T-helper 2 cell treated with Interferon-gamma antibody and Interleukin-4, amounts not matched to agents 5 μg/mL and 100 μg/mL, for 36 hours (primary cell): Measurements from ENCODE around the gene OR5AN1.

ENCODE experiments used
- DNase-seq: peaks from one replicate; pipeline ENCODE4 v3.0.0; 2021; ENCODE audit warnings: low spot score
- H3K27ac Mint-ChIP-seq: one replicate; pipeline ENCODE4 v1.8.0; 2021; ENCODE audit warnings: mild to moderate bottlenecking, mixed read lengths
- H3K27me3 Mint-ChIP-seq: one replicate; pipeline ENCODE4 v1.8.0; 2021; ENCODE audit warnings: low read depth, mixed read lengths
- H3K36me3 Mint-ChIP-seq: one replicate; pipeline ENCODE4 v1.8.0; 2021; ENCODE audit warnings: low read depth, mixed read lengths
- H3K4me1 Mint-ChIP-seq: one replicate; pipeline ENCODE4 v1.8.0; 2021; ENCODE audit warnings: low read depth, mixed read lengths
- H3K4me3 Mint-ChIP-seq: one replicate; pipeline ENCODE4 v1.8.0; 2022; ENCODE audit warnings: mild to moderate bottlenecking, moderate library complexity, mixed read lengths
- H3K9me3 Mint-ChIP-seq: one replicate; pipeline ENCODE4 v1.8.0; 2021; ENCODE audit warnings: mixed read lengths

The OR5AN1 gene

GRCh38 chr11:59400461-59401261 is 42.0 kb downstream of the OR5AN1 start:
- H3K27me3 Mint-ChIP-seq = no peaks in the 10 kb centered on the region
- no peaks in the 10 kb centered on the region for H3K4me1 Mint-ChIP-seq
- peaks cover 16% of the 10 kb centered on the region for H3K9me3 Mint-ChIP-seq
- DNase-seq = no peak
- no peaks in the 10 kb centered on the region for H3K36me3 Mint-ChIP-seq
- H3K4me3 Mint-ChIP-seq = no peak overlapping the region
- no peak overlapping the region for H3K27ac Mint-ChIP-seq

- H3K27ac Mint-ChIP-seq = no peak overlapping the region
- no peaks in the 10 kb centered on the region for H3K27me3 Mint-ChIP-seq
- no peaks in the 10 kb centered on the region for H3K4me1 Mint-ChIP-seq
- H3K9me3 Mint-ChIP-seq = peaks cover 16% of the 10 kb centered on the region
- DNase-seq = no peak
- H3K36me3 Mint-ChIP-seq = no peaks in the 10 kb centered on the region
- H3K4me3 Mint-ChIP-seq = no peak overlapping the region
These were observed 42.5 kb downstream of the OR5AN1 start for GRCh38 chr11:59401262-59401552.

- Mint-ChIP-seq H3K4me1 (no peaks in the 10 kb centered on the region), H3K27ac (no peak overlapping the region), H3K36me3 (no peaks in the 10 kb centered on the region), H3K4me3 (no peak overlapping the region), H3K9me3 (peaks cover 16% of the 10 kb centered on the region), H3K27me3 (no peaks in the 10 kb centered on the region)
- DNase-seq = no peak
These were observed 44.9 kb downstream of the OR5AN1 start for GRCh38 chr11:59403546-59403945.

DNA sequence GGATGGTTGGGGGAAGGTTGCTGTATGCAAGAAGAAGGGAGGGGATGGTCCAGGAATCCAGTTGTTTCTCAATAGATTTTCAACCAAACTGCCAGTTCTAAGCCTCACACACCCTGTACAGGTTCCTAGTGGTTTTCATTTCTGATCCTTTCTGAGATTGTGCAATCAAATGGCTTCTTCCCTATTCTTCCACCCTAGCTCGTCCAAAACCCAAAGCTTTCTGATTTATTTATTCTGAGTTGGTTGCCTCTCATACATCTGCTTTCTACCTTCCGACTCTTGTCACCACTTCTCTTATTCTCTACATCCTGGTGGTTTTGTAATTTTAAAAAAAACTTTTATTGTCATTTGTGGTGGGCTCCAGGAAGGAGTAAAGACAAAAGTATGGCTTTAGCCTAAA is 55.0 kb downstream of the OR5AN1 start:
- Mint-ChIP-seq H3K27ac (no peak overlapping the region), H3K4me3 (no peak overlapping the region), H3K4me1 (no peaks in the 10 kb centered on the region), H3K36me3 (no peaks in the 10 kb centered on the region), H3K27me3 (peaks cover 9% of the 10 kb centered on the region), H3K9me3 (no peaks in the 10 kb centered on the region)
- no peak for DNase-seq

DNA sequence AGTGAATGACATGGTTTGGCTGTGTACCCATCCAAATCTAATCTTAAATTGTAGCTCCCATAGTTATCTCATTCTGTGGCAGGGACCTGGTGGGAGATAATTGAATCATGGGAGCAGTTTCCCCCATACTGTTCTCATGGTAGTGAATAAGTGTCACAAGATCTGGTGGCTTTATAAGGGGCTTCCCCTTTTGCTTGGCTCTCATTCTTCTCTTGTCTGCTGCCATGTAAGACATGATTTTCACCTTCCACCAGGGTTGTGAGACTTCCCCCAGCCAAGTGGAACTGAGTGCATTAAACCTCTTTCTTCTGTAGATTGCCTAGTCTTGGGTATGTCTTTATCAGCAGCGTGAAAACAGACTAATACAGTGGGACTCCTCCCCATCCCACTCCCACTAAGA is 56.4 kb downstream of the OR5AN1 start:
- H3K27ac Mint-ChIP-seq = no peak overlapping the region
- DNase-seq = no peak
- H3K9me3 Mint-ChIP-seq = no peaks in the 10 kb centered on the region
- H3K4me1 Mint-ChIP-seq = no peaks in the 10 kb centered on the region
- H3K27me3 Mint-ChIP-seq = peaks cover 12% of the 10 kb centered on the region
- H3K4me3 Mint-ChIP-seq = no peak overlapping the region
- H3K36me3 Mint-ChIP-seq = no peaks in the 10 kb centered on the region

DNA sequence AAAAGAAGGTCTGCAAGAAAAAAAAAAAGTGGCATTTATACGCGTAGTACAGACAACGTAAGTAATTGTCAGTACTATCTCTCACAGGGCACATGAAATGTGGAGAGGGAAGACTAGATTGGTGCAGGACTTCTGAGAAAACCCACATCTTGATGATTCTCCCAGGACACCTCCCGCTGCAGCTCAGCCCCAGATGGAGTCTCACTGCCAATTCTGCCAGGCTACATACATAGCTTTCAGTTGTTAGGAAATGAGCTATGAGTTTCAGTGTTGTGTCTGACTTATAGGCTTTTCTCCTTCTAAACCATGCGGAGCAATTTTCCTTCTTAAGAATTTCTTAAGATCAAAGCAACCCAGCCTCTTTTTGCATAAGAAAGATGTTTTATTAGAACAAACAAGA is 57.9 kb downstream of the OR5AN1 start:
- Mint-ChIP-seq H3K4me1 (no peaks in the 10 kb centered on the region), H3K4me3 (no peak overlapping the region), H3K9me3 (no peaks in the 10 kb centered on the region), H3K27ac (no peak overlapping the region), H3K36me3 (no peaks in the 10 kb centered on the region), H3K27me3 (peaks cover 12% of the 10 kb centered on the region)
- no peak for DNase-seq

- Mint-ChIP-seq H3K4me3 (no peak overlapping the region), H3K9me3 (no peaks in the 10 kb centered on the region), H3K27ac (no peak overlapping the region), H3K27me3 (peaks cover 12% of the 10 kb centered on the region), H3K4me1 (no peaks in the 10 kb centered on the region), H3K36me3 (no peaks in the 10 kb centered on the region)
- DNase-seq = no peak
These were observed 58.3 kb downstream of the OR5AN1 start for GRCh38 chr11:59417023-59417422.

- peaks cover 12% of the 10 kb centered on the region for H3K27me3 Mint-ChIP-seq
- no peaks in the 10 kb centered on the region for H3K4me1 Mint-ChIP-seq
These were observed 59.5 kb downstream of the OR5AN1 start for GRCh38 chr11:59418156-59418555.

More at GRCh38 chr11:59418156-59418555, 59.5 kb downstream of the OR5AN1 start:
- Mint-ChIP-seq H3K36me3 (no peaks in the 10 kb centered on the region), H3K27ac (no peak overlapping the region), H3K4me3 (no peak overlapping the region), H3K9me3 (no peaks in the 10 kb centered on the region)
- no peak for DNase-seq
